ENCODE results near the gene FNDC3B.

GRCh38 chr3:172226831-172227230, 187.5 kb downstream of the FNDC3B start:
- TF ChIP-seq ATF2 (tag by site-specific recombination; IDR thresholded peaks at IDR 0.05; ENCODE audit: low read depth), result no peak
- no peak for TF ChIP-seq ZNF391 (tag by site-specific recombination; IDR thresholded peaks at IDR 0.05; ENCODE audit: borderline replicate concordance, low read depth)
- TF ChIP-seq CTCF (tag by site-specific recombination; IDR thresholded peaks at IDR 0.05), result no peak
